Lower leg skin (tissue), 4 donors: ENCODE results near the gene RUNDC3A. TPM values are rescaled to one million over a fixed set of nuclear protein-coding genes. Genes with fewer than 3 reads are reported as not detected.
A peak's percentile ranks its signal among the peaks of the same experiment; 100 is the strongest.
"Not testable (repeated sequence)": the region's sequence is repeated elsewhere in the genome, so short reads cannot be mapped to it uniquely, and the experiment has no call there.

ENCODE experiments used
- DNase-seq, 2 donors: peaks; one replicate each; pipeline ENCODE4 v3.0.0-alpha.2; 2019; ENCODE audit warnings: low spot score in 2 of 2
- H3K4me3 ChIP-seq: fragments of 200-600 bp; sonication (generic); 2 replicates; pipeline ENCODE4 v1.5.1; 2017; ENCODE audit warnings: mild to moderate bottlenecking, low read depth; ENCODE audit not compliant: poor library complexity, severe bottlenecking
- CTCF ChIP-seq, 3 donors: fragments of 450-650 bp; IDR thresholded peaks; one replicate each; pipeline ENCODE4 v1.5.1; 2016; ENCODE audit warnings: antibody characterized with exemption in 3 of 3, mild to moderate bottlenecking in 3 of 3, moderate library complexity in 2 of 3
- POLR2A ChIP-seq, 2 donors: fragments of 450-650 bp; IDR thresholded peaks; one replicate each; pipeline ENCODE4 v1.6.1; 2016 to 2017; ENCODE audit warnings: antibody characterized with exemption in 2 of 2, mild to moderate bottlenecking in 1 of 2, moderate library complexity in 1 of 2
- WGBS, 2 donors: methylation state at CpG; one replicate each; pipeline ENCODE4 v1.1.5; 2018; 5-methylcytosine and 5-hydroxymethylcytosine counted together
- intact Hi-C: fragments of 100-400 bp; cut with DNase I; formaldehyde crosslinking; loops from one replicate; pipeline ENCODE4 v1.15.0; 2023; ENCODE audit warnings: low total_unique reads
- total RNA-seq, 4 donors: library from RNA; depleted of rRNA; stranded (reverse); fragments of >200 nt; gene quantifications; one replicate each; pipeline ENCODE4 v1.1.0, GENCODE V29; 2016

The RUNDC3A gene
- total RNA-seq, 4 donors from 2014 or later, result 12.6 to 29.5 (median 17.1) TPM

GRCh38 chr17:44345454-44346026 lies 37.1 kb downstream of the RUNDC3A start:
- peak overlapping the region; percentile 83 for H3K4me3 ChIP-seq
- 2% methylated on average over 21 of the region's 21 CpGs for WGBS, 2 donors
- TF ChIP-seq CTCF (IDR thresholded peaks at IDR 0.05) (no peak), POLR2A (IDR thresholded peaks at IDR 0.05) (no peak)
- intact Hi-C loops, result no loop called here
- DNase-seq, result peak in 1 of 2 donors; percentile 58

DNA sequence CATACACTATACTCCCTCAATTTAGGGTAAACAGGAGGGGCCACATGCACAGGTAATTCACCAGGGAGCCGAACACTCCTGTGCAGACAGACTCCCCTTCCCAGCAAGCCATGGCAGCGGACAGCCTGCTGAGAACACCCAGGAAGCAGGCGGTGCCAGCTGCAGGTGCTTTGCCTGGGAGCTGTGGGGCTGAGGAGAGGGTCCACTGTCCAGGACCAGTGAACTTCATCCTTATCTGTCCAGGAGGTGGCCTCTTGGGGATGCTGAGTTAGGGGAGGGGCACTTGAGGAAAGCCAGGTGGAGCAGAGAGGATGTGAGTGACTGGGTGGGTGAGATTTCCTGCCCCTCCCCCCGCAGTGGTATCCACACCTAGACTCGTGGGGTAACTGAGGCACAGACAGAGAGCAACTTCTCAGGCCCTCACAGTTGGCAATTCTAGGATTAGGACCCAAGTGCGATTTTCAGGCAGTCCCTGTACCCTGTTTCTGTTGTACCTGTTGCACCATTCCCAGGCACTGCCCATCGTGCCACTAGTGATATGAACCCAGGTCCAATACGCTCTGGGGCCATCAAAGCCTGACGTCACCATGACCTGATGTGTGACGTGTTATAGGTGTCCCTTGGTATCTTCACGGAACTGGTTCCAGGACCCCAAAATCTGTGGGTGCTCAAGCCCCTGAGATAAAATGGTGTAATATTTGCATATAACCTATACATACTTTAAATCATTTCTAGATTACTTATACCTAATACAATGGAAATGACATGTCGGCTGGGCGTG lies 37.9 kb downstream of the RUNDC3A start:
- intact Hi-C loops, result no loop called here
- WGBS, 2 donors, result 62 to 66% methylated on average over 13 of the region's 13 CpGs
- H3K4me3 ChIP-seq, result no peak overlapping the region
- TF ChIP-seq POLR2A (IDR thresholded peaks at IDR 0.05) (no peak), CTCF (IDR thresholded peaks at IDR 0.05) (no peak)
- no peak for DNase-seq

DNA sequence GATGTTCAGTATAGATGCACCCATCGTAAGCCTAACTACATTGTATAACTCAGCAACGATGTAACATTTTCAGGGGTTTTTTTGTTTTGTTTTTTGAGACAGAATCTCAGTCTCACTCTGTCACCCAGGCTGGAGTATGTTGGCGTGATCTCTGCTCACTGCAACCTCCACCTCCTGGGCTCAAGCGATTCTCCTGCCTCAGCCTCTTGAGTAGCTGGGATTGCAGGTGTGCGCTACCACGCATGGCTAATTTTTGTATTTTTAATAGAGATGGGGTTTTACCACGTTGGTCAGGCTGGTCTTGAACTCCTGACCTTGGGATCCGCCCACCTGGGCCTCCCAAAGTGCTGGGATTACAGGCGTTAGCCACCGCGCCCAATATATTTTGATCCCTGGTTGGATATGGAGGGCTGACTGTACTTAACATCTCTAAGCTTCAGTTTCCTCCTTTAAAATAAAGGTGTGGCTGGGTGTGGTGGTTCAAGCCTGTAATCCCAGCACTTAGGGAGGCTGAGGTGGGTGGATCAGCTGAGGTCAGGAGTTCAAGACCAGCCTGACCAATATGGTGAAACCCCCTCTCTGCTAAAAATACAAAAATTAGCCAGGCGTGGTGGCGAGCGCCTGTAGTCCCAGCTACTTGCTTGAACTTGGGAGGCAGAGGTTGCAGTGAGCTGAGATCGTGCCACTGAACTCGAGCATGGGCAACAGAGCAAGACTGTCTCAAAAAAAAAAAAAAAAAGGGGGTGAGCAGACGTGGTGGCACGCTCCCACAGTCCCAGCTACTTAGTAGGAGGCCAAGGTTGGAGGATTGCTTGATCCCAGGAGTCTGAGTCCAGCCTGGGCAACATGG lies 39.0 kb downstream of the RUNDC3A start:
- intact Hi-C loops, H3K4me3 ChIP-seq, DNase-seq: not testable (repeated sequence)
- WGBS, 2 donors, result 73 to 80% methylated on average over 18 of the region's 18 CpGs

DNA sequence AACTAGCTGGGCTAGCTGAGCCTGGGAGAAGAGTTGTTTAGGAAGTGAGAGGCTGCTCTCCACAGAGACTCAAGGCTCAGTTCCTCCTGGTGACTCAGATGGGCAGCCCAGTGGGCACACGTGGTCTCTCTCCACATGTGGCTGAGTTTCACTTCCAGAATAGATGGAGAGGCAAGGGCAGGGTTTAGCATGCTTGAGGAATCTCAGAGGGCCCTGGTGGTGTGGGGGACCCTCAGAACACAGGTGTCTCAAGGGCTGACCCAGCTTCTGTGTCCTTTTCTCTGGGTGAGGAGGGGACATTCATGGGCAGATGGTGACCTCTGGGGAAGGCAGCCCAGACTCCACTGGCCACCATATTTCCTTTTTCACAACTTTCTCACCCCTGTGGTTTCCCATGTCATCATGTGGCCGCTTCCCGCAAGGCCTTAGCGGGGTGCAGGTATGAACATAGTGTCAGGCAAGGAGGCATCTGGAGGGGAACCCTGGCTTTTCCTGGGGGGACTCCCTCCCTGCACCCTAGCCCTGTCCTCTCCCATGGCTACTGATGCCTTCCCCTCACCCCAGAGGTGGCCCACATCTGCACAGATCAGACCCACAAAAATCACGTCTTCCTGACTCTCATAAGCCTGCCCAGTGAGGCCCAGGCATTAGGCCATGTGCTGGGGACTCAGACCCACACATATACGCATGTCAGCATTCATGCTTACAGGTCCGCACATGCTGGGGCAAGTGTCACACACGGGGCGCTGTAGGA lies 40.0 kb downstream of the RUNDC3A start:
- DNase-seq, result peak in 1 of 2 donors; percentile 51
- intact Hi-C loops, result no loop called here
- WGBS, 2 donors, result 49 to 66% methylated on average over 6 to 9 of the region's 9 CpGs
- no peak for TF ChIP-seq CTCF (IDR thresholded peaks at IDR 0.05)
- TF ChIP-seq POLR2A (IDR thresholded peaks at IDR 0.05), result no peak
- no peak overlapping the region for H3K4me3 ChIP-seq

- H3K4me3 ChIP-seq, result no peak overlapping the region
- TF ChIP-seq CTCF (IDR thresholded peaks at IDR 0.05), result no peak
- no peak for TF ChIP-seq POLR2A (IDR thresholded peaks at IDR 0.05)
- no peak for DNase-seq
- WGBS, 2 donors, result 67 to 80% methylated on average over 6 of the region's 6 CpGs
- intact Hi-C loops, result no loop called here
Observed at GRCh38 chr17:44348988-44349364, 40.6 kb downstream of the RUNDC3A start.
